GM19238 (cell line): ENCODE data around the gene SMARCC1.
A peak's percentile ranks its signal among the peaks of the same experiment; 100 is the strongest.
"Not testable (repeated sequence)": the region's sequence is repeated elsewhere in the genome, so short reads cannot be mapped to it uniquely, and the experiment has no call there.

Experiments used
- DNase-seq: peaks from one replicate; pipeline ENCODE4 v3.0.0; 2011; ENCODE audit warnings: low spot score; ENCODE audit not compliant: insufficient read length

SMARCC1 gene

GRCh38 chr3:47781685-47782445, at the start of gene SMARCC1:
SMARCC1 (minus strand) TSS chr3:47781893; CDS start chr3:47781797, 96 bp downstream.
- DNase-seq = peak; percentile 96

GRCh38 chr3:47829482-47829881, 47.8 kb upstream of the SMARCC1 start:
- not testable (repeated sequence) for DNase-seq

GRCh38 chr3:47825590-47825989, 43.9 kb upstream of the SMARCC1 start:
- no peak for DNase-seq

- peak; percentile 95 for DNase-seq
Measured at GRCh38 chr3:47824541-47825473, 43.1 kb upstream of the SMARCC1 start.

GRCh38 chr3:47817609-47818008, 35.9 kb upstream of the SMARCC1 start:
- no peak for DNase-seq

GRCh38 chr3:47813551-47814177, 32.0 kb upstream of the SMARCC1 start:
- no peak for DNase-seq

GRCh38 chr3:47804577-47804976, 22.9 kb upstream of the SMARCC1 start:
- DNase-seq = no peak

GRCh38 chr3:47803480-47804025, 21.9 kb upstream of the SMARCC1 start:
- no peak for DNase-seq

- DNase-seq = peak; percentile 93
Measured at GRCh38 chr3:47802734-47803479, 21.2 kb upstream of the SMARCC1 start, which contains the start of gene DHX30. DHX30 (plus strand) TSS chr3:47803138; CDS start chr3:47810684, 7,546 bp downstream.

- DNase-seq = no peak
Measured at GRCh38 chr3:47799733-47800132, 18.0 kb upstream of the SMARCC1 start.

- DNase-seq = no peak
Measured at GRCh38 chr3:47794544-47794943, 12.9 kb upstream of the SMARCC1 start.

- DNase-seq = no peak
Measured at GRCh38 chr3:47792699-47793098, 11.0 kb upstream of the SMARCC1 start.

- DNase-seq = no peak
Measured at GRCh38 chr3:47791193-47791855, 9.6 kb upstream of the SMARCC1 start.

GRCh38 chr3:47783673-47784072, 2.0 kb upstream of the SMARCC1 start:
- DNase-seq = no peak

GRCh38 chr3:47782446-47783308, 984 bp upstream of the SMARCC1 start:
- no peak for DNase-seq

- peak; percentile 52 for DNase-seq
Measured at GRCh38 chr3:47780741-47781684, 680 bp downstream of the SMARCC1 start.

GRCh38 chr3:47778746-47779145, 2.9 kb downstream of the SMARCC1 start:
- no peak for DNase-seq

GRCh38 chr3:47772788-47773187, 8.9 kb downstream of the SMARCC1 start:
- no peak for DNase-seq
